GM13977 (cell line): Measurements from ENCODE around the gene TMEM100.

Experiments
- DNase-seq: peaks from one replicate; pipeline ENCODE4 v3.0.0; 2012; ENCODE audit warnings: low spot score
- CTCF ChIP-seq: IDR thresholded peaks from 2 replicates; pipeline ENCODE4 v1.5.1; 2012; ENCODE audit warnings: mild to moderate bottlenecking, control low read depth; ENCODE audit not compliant: insufficient read depth; ENCODE audit errors: extremely low read depth, missing control alignments
- in situ Hi-C: fragments of 300-500 bp; cut with MboI; formaldehyde crosslinking; loops from one replicate; pipeline ENCODE4 v1.12.0; 2022; ENCODE audit warnings: low sequenced_read_pairs, low pct_unique_long_range_greater_than_20kb, mixed read lengths, inconsistent platforms; ENCODE audit not compliant: unreplicated experiment

TMEM100 gene

GRCh38 chr17:55691666-55692065 is 31.0 kb downstream of the TMEM100 start:
- TF ChIP-seq CTCF: no peak
- DNase-seq: no peak
- in situ Hi-C loops: no loop called here

- no peak for TF ChIP-seq CTCF
- DNase-seq: no peak
- in situ Hi-C loops: no loop called here
These were observed 32.6 kb downstream of the TMEM100 start for GRCh38 chr17:55690105-55690508.

- no peak for TF ChIP-seq CTCF
- in situ Hi-C loops: no loop called here
- no peak for DNase-seq
These were observed 33.0 kb downstream of the TMEM100 start for GRCh38 chr17:55689672-55690071.

GRCh38 chr17:55688057-55688456 is 34.6 kb downstream of the TMEM100 start:
- no peak for DNase-seq
- TF ChIP-seq CTCF: no peak
- in situ Hi-C loops: no loop called here

GRCh38 chr17:55687037-55687436 is 35.6 kb downstream of the TMEM100 start:
- TF ChIP-seq CTCF: no peak
- in situ Hi-C loops: no loop called here
- no peak for DNase-seq

GRCh38 chr17:55683550-55684315 is 38.9 kb downstream of the TMEM100 start:
- DNase-seq: no peak
- in situ Hi-C loops: no loop called here
- no peak for TF ChIP-seq CTCF
